Stimulated activated CD8-positive, alpha-beta memory T cell treated with anti-CD3 and anti-CD28 coated beads, Interleukin-4, amount 100 ng/mL, for 1 hour (primary cell): ENCODE data around the gene TRIP4.
A peak's percentile ranks its signal among the peaks of the same experiment; 100 is the strongest.

Source experiments
- DNase-seq, 2 donors: peaks; one replicate each; pipeline ENCODE4 v3.0.0-alpha.2; 2020; ENCODE audit warnings: low read depth in 2 of 2, low spot score in 1 of 2

TRIP4 gene

GRCh38 chr15:64447536-64448315 is 60.1 kb downstream of the TRIP4 start:
- no peak for DNase-seq

GRCh38 chr15:64452988-64453688 is 65.5 kb downstream of the TRIP4 start:
- DNase-seq = no peak

- DNase-seq = no peak
Measured at GRCh38 chr15:64453689-64454037, 66.0 kb downstream of the TRIP4 start.

- no peak for DNase-seq
Measured at GRCh38 chr15:64454282-64454681, 66.6 kb downstream of the TRIP4 start.

GRCh38 chr15:64455961-64456371 is 68.3 kb downstream of the TRIP4 start:
- DNase-seq = no peak

- no peak for DNase-seq
Measured at GRCh38 chr15:64456634-64457108, 69.0 kb downstream of the TRIP4 start.

GRCh38 chr15:64459066-64459781 is 71.6 kb downstream of the TRIP4 start:
- no peak for DNase-seq

- peak; percentile 53 to 72 for DNase-seq
Measured at GRCh38 chr15:64460206-64460723, 72.6 kb downstream of the TRIP4 start, which contains the start of gene ZNF609. ZNF609 (plus strand) TSS chr15:64460578; CDS start chr15:64499420, 38,842 bp downstream.

GRCh38 chr15:64460724-64461720 is 73.4 kb downstream of the TRIP4 start:
- DNase-seq = no peak

GRCh38 chr15:64461721-64462162 is 74.1 kb downstream of the TRIP4 start:
- no peak for DNase-seq

- no peak for DNase-seq
Measured at GRCh38 chr15:64462492-64462891, 74.9 kb downstream of the TRIP4 start.

- no peak for DNase-seq
Measured at GRCh38 chr15:64464276-64465005, 76.8 kb downstream of the TRIP4 start.

- no peak for DNase-seq
Measured at GRCh38 chr15:64466408-64467141, 78.9 kb downstream of the TRIP4 start.

- DNase-seq = no peak
Measured at GRCh38 chr15:64472161-64472560, 84.5 kb downstream of the TRIP4 start.

- no peak for DNase-seq
Measured at GRCh38 chr15:64474846-64475245, 87.2 kb downstream of the TRIP4 start.

GRCh38 chr15:64476550-64476949 is 88.9 kb downstream of the TRIP4 start:
- no peak for DNase-seq

- DNase-seq = no peak
Measured at GRCh38 chr15:64478863-64479262, 91.2 kb downstream of the TRIP4 start.

GRCh38 chr15:64480891-64481290 is 93.3 kb downstream of the TRIP4 start:
- no peak for DNase-seq

GRCh38 chr15:64483749-64484148 is 96.1 kb downstream of the TRIP4 start:
- no peak for DNase-seq
